Chondrocyte (in vitro differentiated cells): ENCODE results near the gene FBXO46. TPM values are rescaled to one million over a fixed set of nuclear protein-coding genes. Genes with fewer than 3 reads are reported as not detected.

Experiments used
- DNase-seq: peaks from one replicate; pipeline ENCODE4 v3.0.0; 2021; ENCODE audit warnings: mixed read lengths, low spot score
- H3K27ac Mint-ChIP-seq: one replicate; pipeline ENCODE4 v1.8.0; 2021; ENCODE audit warnings: mild to moderate bottlenecking, moderate library complexity, mixed read lengths; ENCODE audit not compliant: unreplicated experiment
- H3K27me3 Mint-ChIP-seq: 2 replicates; pipeline ENCODE4 v1.8.0; 2021; ENCODE audit warnings: low read depth, mixed read lengths
- H3K36me3 Mint-ChIP-seq: 2 replicates; pipeline ENCODE4 v1.8.0; 2021; ENCODE audit warnings: low read depth, mixed read lengths
- H3K4me1 Mint-ChIP-seq: 2 replicates; pipeline ENCODE4 v1.8.0; 2021; ENCODE audit warnings: low read depth, mild to moderate bottlenecking, mixed read lengths
- H3K4me3 Mint-ChIP-seq: one replicate; pipeline ENCODE4 v1.8.0; 2021; ENCODE audit warnings: mild to moderate bottlenecking, moderate library complexity, mixed read lengths; ENCODE audit not compliant: unreplicated experiment
- H3K9me3 Mint-ChIP-seq: 2 replicates; pipeline ENCODE4 v1.8.0; 2021; ENCODE audit warnings: low read depth, mixed read lengths
- CTCF ChIP-seq: fragments of 200-600 bp; sonication (generic); IDR thresholded peaks from 2 replicates; pipeline ENCODE4 v1.5.0; 2021; ENCODE audit warnings: antibody characterized with exemption, mild to moderate bottlenecking, moderate library complexity
- long read RNA-seq: library from polyadenylated mRNA; stranded (forward); transcript quantifications from one replicate; pipeline ENCODE4 v2.0.0, GENCODE V29; 2021
- total RNA-seq: library from RNA; stranded (reverse); gene quantifications from 3 replicates; pipeline ENCODE4 v1.2.1, GENCODE V29; 2021

FBXO46 gene
- total RNA-seq: 12.7 to 14.8 TPM (median 14.3 TPM) in 3 replicates
- long read RNA-seq, transcript FBXO46-201 (2 exons, 3,001 nt): major isoform, 10 of 17 reads
- long read RNA-seq, partial matches to known transcripts: 3 of 17 reads
- long read RNA-seq, other reads (novel, unspliced or antisense): 4 of 17 reads

GRCh38 chr19:45730368-45731288, at the start of gene FBXO46:
FBXO46 (minus strand) TSS chr19:45730896; CDS start chr19:45713495, 17,401 bp downstream.
- Mint-ChIP-seq H3K9me3 (no peaks in the 10 kb centered on the region), H3K27ac (peak within 1 kb of the TSS; percentile 94), H3K27me3 (no peaks in the 10 kb centered on the region), H3K4me3 (peak within 1 kb of the TSS; percentile 98), H3K36me3 (no peaks in the 10 kb centered on the region), H3K4me1 (peaks cover 20% of the 10 kb centered on the region)
- DNase-seq: peak; percentile 98
- TF ChIP-seq CTCF: peak; percentile 37

- no peaks in the 10 kb centered on the region for H3K9me3 Mint-ChIP-seq
- H3K36me3 Mint-ChIP-seq: peaks cover 23% of the 10 kb centered on the region
- no peak for TF ChIP-seq CTCF
- peaks cover 47% of the 10 kb centered on the region for H3K4me1 Mint-ChIP-seq
- H3K27ac Mint-ChIP-seq: no peak overlapping the region
- H3K27me3 Mint-ChIP-seq: no peaks in the 10 kb centered on the region
- no peak for DNase-seq
- peak overlapping the region; percentile 88 for H3K4me3 Mint-ChIP-seq
Measured at GRCh38 chr19:45780146-45780447, 49.4 kb upstream of the FBXO46 start.

GRCh38 chr19:45779231-45780145, 48.8 kb upstream of the FBXO46 start:
- Mint-ChIP-seq H3K9me3 (no peaks in the 10 kb centered on the region), H3K27me3 (no peaks in the 10 kb centered on the region), H3K36me3 (peaks cover 25% of the 10 kb centered on the region), H3K27ac (peak overlapping the region; percentile 65), H3K4me3 (peak overlapping the region; percentile 88), H3K4me1 (peaks cover 43% of the 10 kb centered on the region)
- peak; percentile 53 for TF ChIP-seq CTCF
- no peak for DNase-seq

GRCh38 chr19:45778010-45778661, 47.4 kb upstream of the FBXO46 start:
- no peak for DNase-seq
- H3K4me1 Mint-ChIP-seq: peaks cover 30% of the 10 kb centered on the region
- H3K27ac Mint-ChIP-seq: no peak overlapping the region
- H3K4me3 Mint-ChIP-seq: no peak overlapping the region
- no peaks in the 10 kb centered on the region for H3K9me3 Mint-ChIP-seq
- no peak for TF ChIP-seq CTCF
- no peaks in the 10 kb centered on the region for H3K27me3 Mint-ChIP-seq
- H3K36me3 Mint-ChIP-seq: peaks cover 22% of the 10 kb centered on the region
